DMS153 treated with DMSO at 0.1 percent for 48 hours (cell line): ENCODE data around the gene PMEPA1.

Experiments used
- DNase-seq: peaks from one replicate; lab custom pipeline; 2025; ENCODE audit not compliant: unreplicated experiment; lab: John Stamatoyannopoulos, UW

The PMEPA1 gene

GRCh38 chr20:57663241-57663640 is 46.6 kb downstream of the PMEPA1 start:
- DNase-seq = no peak

GRCh38 chr20:57662456-57663240 is 47.2 kb downstream of the PMEPA1 start:
- DNase-seq = no peak

GRCh38 chr20:57661746-57662455 is 47.9 kb downstream of the PMEPA1 start:
- DNase-seq = no peak

- DNase-seq = no peak
Observed at GRCh38 chr20:57660922-57661745, 48.7 kb downstream of the PMEPA1 start.

GRCh38 chr20:57660181-57660921 is 49.5 kb downstream of the PMEPA1 start:
- no peak for DNase-seq

GRCh38 chr20:57659517-57660180 is 50.2 kb downstream of the PMEPA1 start:
- DNase-seq = no peak

GRCh38 chr20:57658833-57659516 is 50.8 kb downstream of the PMEPA1 start:
- no peak for DNase-seq

GRCh38 chr20:57658447-57658832 is 51.4 kb downstream of the PMEPA1 start:
- no peak for DNase-seq

- DNase-seq = peak; percentile 84
Observed at GRCh38 chr20:57657535-57658446, 52.0 kb downstream of the PMEPA1 start.

- DNase-seq = no peak
Observed at GRCh38 chr20:57656821-57657534, 52.8 kb downstream of the PMEPA1 start.

GRCh38 chr20:57656252-57656820 is 53.5 kb downstream of the PMEPA1 start:
- DNase-seq = no peak

- DNase-seq = no peak
Observed at GRCh38 chr20:57655809-57656155, 54.0 kb downstream of the PMEPA1 start.

- no peak for DNase-seq
Observed at GRCh38 chr20:57654998-57655808, 54.6 kb downstream of the PMEPA1 start.

GRCh38 chr20:57654363-57654997 is 55.3 kb downstream of the PMEPA1 start:
- DNase-seq = peak; percentile 31

- no peak for DNase-seq
Observed at GRCh38 chr20:57653910-57654309, 55.9 kb downstream of the PMEPA1 start.

- no peak for DNase-seq
Observed at GRCh38 chr20:57653546-57653900, 56.3 kb downstream of the PMEPA1 start.
